Measurements from ENCODE around the gene CDC14A. TPM values are rescaled to one million over a fixed set of nuclear protein-coding genes. Genes with fewer than 3 reads are reported as not detected.

CDC14A gene
- total RNA-seq, 1 experiment from 2014 or later = 6.6 TPM

- CTCF ChIA-PET = no interaction called here
- ATAC-seq (no peak), DNase-seq (ENCODE audit: low read depth, low spot score) (no peak)
- no peak for TF ChIP-seq TCF7L2 (IDR thresholded peaks at IDR 0.05; ENCODE audit: low read depth, low read length)
- no peak for TF ChIP-seq SIN3A (IDR thresholded peaks at IDR 0.05; ENCODE audit: borderline replicate concordance, insufficient read depth, low read depth, low read length)
- Histone ChIP-seq H3K4me1 (ENCODE audit: control insufficient read depth, insufficient read depth, low read length) (no peaks in the 10 kb centered on the region), H3K36me3 (ENCODE audit: control insufficient read depth, insufficient read depth, low read length) (no peaks in the 10 kb centered on the region), H3K9me3 (ENCODE audit: control insufficient read depth, insufficient read depth, low read depth, low read length) (no peaks in the 10 kb centered on the region), H3K4me3 (ENCODE audit: low read depth in 2 of 2, low read length in 2 of 2) (no peak overlapping the region), H3K27ac (ENCODE audit: low read length) (no peak overlapping the region), H3K27me3 (ENCODE audit: control insufficient read depth, insufficient read depth, low read length) (no peaks in the 10 kb centered on the region)
- intact Hi-C loops (cut with micrococcal nuclease; ENCODE audit: unreplicated experiment) = no loop called here
- POLR2A ChIA-PET = no interaction called here
- no TSS peak for BruUV-seq (replicated peaks)
- in situ Hi-C loops (cut with HindIII; ENCODE audit: low pct_unique_long_range_greater_than_20kb, low sequenced_read_pairs) = no loop called here
Observed at GRCh38 chr1:100530141-100530540, 177.8 kb downstream of the CDC14A start.

GRCh38 chr1:100530880-100531487 is 178.7 kb downstream of the CDC14A start:
- no peaks in the 10 kb centered on the region for H3K4me1 ChIP-seq (ENCODE audit: control insufficient read depth, insufficient read depth, low read length)
- TF ChIP-seq SIN3A (IDR thresholded peaks at IDR 0.05; ENCODE audit: borderline replicate concordance, insufficient read depth, low read depth, low read length) (no peak), POLR2AphosphoS5 (IDR thresholded peaks at IDR 0.05; ENCODE audit: low read depth, low read length) (no peak), REST (IDR thresholded peaks at IDR 0.05; ENCODE audit: insufficient read depth in 1 of 2, low read depth in 2 of 2, low read length in 1 of 2) (no peak), CTCF (IDR thresholded peaks at IDR 0.05) (no peak), TCF7L2 (IDR thresholded peaks at IDR 0.05; ENCODE audit: low read depth, low read length) (no peak)
- BruUV-seq (replicated peaks) = no TSS peak
- ATAC-seq (no peak), DNase-seq (ENCODE audit: low read depth, low spot score) (no peak)
- H3K27me3 ChIP-seq (ENCODE audit: control insufficient read depth, insufficient read depth, low read length) = no peaks in the 10 kb centered on the region
- H3K36me3 ChIP-seq (ENCODE audit: control insufficient read depth, insufficient read depth, low read length) = no peaks in the 10 kb centered on the region
- H3K9me3 ChIP-seq (ENCODE audit: control insufficient read depth, insufficient read depth, low read depth, low read length) = no peaks in the 10 kb centered on the region
- no peak overlapping the region for H3K4me3 ChIP-seq (ENCODE audit: low read depth in 2 of 2, low read length in 2 of 2)
- POLR2A ChIA-PET = no interaction called here
- intact Hi-C loops (cut with micrococcal nuclease; ENCODE audit: unreplicated experiment) = no loop called here
- CTCF ChIA-PET = no interaction called here
- no peak overlapping the region for H3K27ac ChIP-seq (ENCODE audit: low read length)
- in situ Hi-C loops (cut with HindIII; ENCODE audit: low pct_unique_long_range_greater_than_20kb, low sequenced_read_pairs) = no loop called here

- TF ChIP-seq POLR2AphosphoS5 (IDR thresholded peaks at IDR 0.05; ENCODE audit: low read depth, low read length) = no peak
- no peak for TF ChIP-seq CTCF (IDR thresholded peaks at IDR 0.05)
- TF ChIP-seq SIN3A (IDR thresholded peaks at IDR 0.05; ENCODE audit: borderline replicate concordance, insufficient read depth, low read depth, low read length) = no peak
- TF ChIP-seq REST (IDR thresholded peaks at IDR 0.05; ENCODE audit: insufficient read depth in 1 of 2, low read depth in 2 of 2, low read length in 1 of 2) = no peak
- no peak for TF ChIP-seq TCF7L2 (IDR thresholded peaks at IDR 0.05; ENCODE audit: low read depth, low read length)
- intact Hi-C loops (cut with micrococcal nuclease; ENCODE audit: unreplicated experiment) = no loop called here
- Histone ChIP-seq H3K27ac (ENCODE audit: low read length) (no peak overlapping the region), H3K4me3 (ENCODE audit: low read depth in 2 of 2, low read length in 2 of 2) (no peak overlapping the region), H3K9me3 (ENCODE audit: control insufficient read depth, insufficient read depth, low read depth, low read length) (no peaks in the 10 kb centered on the region), H3K4me1 (ENCODE audit: control insufficient read depth, insufficient read depth, low read length) (no peaks in the 10 kb centered on the region), H3K27me3 (ENCODE audit: control insufficient read depth, insufficient read depth, low read length) (peaks cover 5% of the 10 kb centered on the region), H3K36me3 (ENCODE audit: control insufficient read depth, insufficient read depth, low read length) (no peaks in the 10 kb centered on the region)
- in situ Hi-C loops (cut with HindIII; ENCODE audit: low pct_unique_long_range_greater_than_20kb, low sequenced_read_pairs) = no loop called here
- no TSS peak for BruUV-seq (replicated peaks)
- ChIA-PET CTCF (no interaction called here), POLR2A (interaction anchor here (0.6 kb wide), 1 partner anchor 1594 kb away, joined by 5 read pairs; no protein-coding TSS in a partner anchor)
- no peak for ATAC-seq
- no peak for DNase-seq (ENCODE audit: low read depth, low spot score)
Observed at GRCh38 chr1:100532645-100533044, 180.3 kb downstream of the CDC14A start.
